RPMI8226 (cell line): ENCODE data around the gene SENP5.
"Not testable (repeated sequence)": the region's sequence is repeated elsewhere in the genome, so short reads cannot be mapped to it uniquely, and the experiment has no call there.

Experiments
- DNase-seq: peaks from one replicate; pipeline ENCODE4 v3.0.0-alpha.2; 2015

Gene SENP5, protein sequence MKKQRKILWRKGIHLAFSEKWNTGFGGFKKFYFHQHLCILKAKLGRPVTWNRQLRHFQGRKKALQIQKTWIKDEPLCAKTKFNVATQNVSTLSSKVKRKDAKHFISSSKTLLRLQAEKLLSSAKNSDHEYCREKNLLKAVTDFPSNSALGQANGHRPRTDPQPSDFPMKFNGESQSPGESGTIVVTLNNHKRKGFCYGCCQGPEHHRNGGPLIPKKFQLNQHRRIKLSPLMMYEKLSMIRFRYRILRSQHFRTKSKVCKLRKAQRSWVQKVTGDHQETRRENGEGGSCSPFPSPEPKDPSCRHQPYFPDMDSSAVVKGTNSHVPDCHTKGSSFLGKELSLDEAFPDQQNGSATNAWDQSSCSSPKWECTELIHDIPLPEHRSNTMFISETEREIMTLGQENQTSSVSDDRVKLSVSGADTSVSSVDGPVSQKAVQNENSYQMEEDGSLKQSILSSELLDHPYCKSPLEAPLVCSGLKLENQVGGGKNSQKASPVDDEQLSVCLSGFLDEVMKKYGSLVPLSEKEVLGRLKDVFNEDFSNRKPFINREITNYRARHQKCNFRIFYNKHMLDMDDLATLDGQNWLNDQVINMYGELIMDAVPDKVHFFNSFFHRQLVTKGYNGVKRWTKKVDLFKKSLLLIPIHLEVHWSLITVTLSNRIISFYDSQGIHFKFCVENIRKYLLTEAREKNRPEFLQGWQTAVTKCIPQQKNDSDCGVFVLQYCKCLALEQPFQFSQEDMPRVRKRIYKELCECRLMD

GRCh38 chr3:196867507-196868296 lies at the start of gene SENP5:
SENP5 (plus strand) TSS chr3:196867920; CDS start chr3:196885182, 17,262 bp downstream.
- peak; percentile 96 for DNase-seq

DNA sequence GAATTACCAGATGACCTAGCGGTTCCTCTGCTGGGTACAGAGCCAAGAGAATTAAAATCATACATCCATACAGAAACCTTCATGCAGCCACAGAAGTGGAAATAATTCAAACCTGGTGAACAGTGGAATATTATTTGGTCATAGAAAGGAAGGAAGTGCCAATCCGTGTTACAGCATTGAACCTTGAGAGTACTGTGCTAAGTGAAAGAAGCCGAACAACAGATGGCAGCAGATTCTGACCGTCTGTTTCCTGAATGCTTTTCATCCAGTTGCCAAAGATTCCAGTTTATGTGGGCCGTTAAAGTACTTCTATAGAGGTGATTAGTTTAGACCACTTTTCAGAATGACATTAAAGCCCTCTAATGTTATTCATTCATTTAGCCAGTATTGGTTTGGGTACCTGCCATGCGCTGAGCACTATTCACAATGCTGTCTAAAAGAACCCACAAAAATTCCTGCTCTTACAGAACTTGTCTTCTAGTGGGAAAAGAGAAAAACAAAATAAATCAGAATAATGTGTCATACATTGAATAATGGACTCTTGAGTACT lies 45.8 kb upstream of the SENP5 start:
- DNase-seq = no peak

GRCh38 chr3:196829651-196830050 lies 38.1 kb upstream of the SENP5 start:
- not testable (repeated sequence) for DNase-seq

DNA sequence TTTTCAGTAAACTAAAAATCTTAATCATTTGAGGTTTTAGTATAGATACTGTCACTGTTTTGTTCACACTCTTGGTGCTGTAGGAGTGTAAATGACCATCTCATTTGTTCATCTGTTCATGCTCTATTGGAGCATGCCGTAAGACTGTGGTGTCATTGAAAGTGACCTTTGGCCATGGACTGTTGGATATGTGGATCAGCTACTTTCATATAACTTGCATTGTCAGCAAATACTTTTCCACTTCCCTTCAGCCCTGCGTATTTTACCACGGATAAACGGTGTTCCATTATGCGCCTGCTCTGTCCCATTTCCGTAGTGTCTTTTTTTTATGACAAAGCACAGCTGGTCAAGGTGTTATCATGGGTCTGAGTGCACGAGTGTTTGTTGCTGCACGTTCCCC lies 32.6 kb upstream of the SENP5 start:
- no peak for DNase-seq

DNA sequence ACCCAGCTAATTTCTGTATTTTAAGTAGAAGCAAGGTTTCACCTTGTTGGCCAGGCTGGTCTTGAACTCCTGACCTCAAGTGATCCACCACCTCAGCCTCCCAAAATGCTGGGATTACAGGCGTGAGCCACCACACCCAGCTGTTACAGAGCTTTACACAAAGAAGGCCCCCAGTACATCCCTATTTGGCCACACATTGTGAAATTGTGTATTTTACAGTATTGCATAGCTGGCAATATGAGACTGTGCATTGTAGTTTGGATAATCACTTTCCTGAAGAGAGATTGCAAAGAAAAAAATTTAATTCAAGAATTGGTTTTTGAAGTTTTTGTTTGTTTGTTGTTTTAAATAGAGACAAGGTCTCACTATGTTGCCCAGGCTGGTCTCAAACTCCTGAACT lies 31.1 kb upstream of the SENP5 start:
- not testable (repeated sequence) for DNase-seq

GRCh38 chr3:196837819-196838420 lies 29.8 kb upstream of the SENP5 start:
- DNase-seq = peak; percentile 70

DNA sequence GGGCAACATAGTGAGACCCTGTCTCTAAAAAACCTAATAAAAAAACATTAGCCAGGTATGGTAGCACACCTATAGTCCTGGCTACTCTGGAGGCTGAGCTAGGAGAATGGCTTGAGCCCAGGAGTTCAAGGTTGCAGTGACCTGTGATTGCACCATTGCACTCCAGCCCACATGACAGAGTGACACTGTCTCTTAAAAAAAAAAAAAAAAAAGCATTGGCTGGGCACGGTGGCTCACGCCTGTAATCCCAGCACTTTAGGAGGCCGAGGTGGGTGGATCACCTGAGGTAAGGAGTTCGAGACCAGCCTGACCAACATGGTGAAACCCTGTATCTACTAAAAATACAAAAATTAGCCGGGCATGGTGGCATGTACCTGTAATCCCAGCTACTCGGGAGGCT lies 28.4 kb upstream of the SENP5 start:
- DNase-seq = not testable (repeated sequence)

DNA sequence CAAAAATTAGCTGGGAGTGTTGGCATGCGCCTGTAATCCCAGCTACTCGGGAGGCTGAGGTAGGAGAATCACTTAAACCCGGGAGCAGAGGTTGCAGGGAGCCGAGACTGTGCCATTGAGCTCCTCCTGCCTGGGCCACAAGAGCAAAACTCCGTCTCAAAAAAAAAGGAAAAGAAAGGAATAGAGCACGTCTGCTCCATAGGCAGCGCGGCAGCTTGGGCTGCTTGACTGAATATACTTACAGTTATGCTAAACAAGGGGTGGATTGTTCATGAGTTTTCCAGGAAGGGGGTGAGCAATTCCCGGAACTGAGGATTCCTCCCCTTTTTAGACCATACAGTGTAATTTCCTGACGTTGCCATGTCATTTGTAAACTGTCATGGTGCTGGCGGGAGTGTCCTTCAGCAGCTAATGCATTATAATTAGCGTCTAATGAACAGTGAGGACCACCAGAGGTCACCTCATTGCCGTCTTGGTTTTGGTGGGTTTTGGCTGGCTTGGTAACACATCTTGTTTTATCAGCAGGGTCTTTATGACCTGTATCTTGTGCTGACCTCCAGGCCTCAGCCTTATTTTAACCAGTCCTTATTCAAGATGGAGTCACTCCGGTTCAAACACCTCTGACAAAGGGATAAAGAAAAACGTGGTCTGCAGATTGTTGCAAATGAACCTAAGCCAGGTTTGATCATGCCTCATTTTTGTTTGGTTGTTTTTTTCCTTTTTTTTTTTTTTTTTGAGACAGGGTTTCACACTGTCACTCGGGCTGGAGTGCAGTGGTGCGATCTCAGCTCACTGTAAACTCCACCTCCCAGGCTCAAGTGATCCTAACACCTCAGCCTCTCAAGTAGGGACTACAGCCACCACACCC lies 24.9 kb upstream of the SENP5 start:
- DNase-seq = no peak

GRCh38 chr3:196843435-196844110 lies 24.1 kb upstream of the SENP5 start:
- DNase-seq = no peak

DNA sequence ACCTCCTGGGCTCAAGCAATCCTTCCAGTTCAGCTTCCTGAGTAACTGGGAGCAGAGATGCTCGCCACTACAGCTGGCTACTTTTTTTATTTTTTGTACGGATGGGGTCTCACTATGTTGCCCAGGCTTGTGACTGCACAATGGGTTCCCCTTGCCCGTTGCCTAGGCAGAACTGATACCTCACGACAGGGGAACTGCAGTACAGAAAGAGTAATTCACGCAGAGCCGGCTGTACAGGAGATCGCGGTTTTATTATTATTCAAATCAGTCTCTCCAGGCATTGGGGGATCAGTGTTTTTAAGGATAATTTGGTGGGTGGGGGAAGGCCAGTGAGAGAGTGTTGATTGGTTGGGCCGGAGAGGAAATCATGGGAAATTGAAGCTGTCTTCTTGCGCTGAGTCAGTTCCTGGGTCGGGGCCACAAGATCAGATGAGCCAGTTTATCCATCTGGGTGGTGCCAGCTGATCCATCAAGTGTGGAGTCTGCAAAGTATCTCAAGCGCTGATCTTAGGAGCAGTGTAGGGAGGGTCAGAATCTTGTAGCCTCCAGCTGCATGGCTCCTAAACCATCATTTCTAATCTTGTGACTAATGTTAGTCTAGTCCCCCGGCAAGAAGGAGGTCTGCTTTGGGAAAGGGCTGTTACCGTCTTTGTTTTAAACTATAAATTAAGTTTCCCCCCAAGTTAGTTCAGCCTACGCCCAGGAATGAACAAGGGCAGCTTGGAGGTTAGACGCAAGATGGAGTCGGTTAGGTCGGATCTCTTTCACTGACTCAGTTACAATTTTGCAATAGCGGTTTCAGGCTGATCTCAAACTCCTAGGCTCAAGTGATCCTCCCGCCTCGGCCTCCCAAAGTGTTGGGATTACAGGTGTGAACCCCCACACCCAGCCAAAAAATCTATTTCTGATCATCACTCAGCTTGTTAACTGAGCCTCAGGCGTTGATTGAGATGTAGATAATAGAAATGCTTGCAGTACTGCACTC lies 23.2 kb upstream of the SENP5 start:
- DNase-seq = not testable (repeated sequence)

GRCh38 chr3:196848375-196848774 lies 19.3 kb upstream of the SENP5 start:
- not testable (repeated sequence) for DNase-seq

GRCh38 chr3:196849180-196849741 lies 18.5 kb upstream of the SENP5 start:
- DNase-seq = no peak

- DNase-seq = not testable (repeated sequence)
Observed at GRCh38 chr3:196863000-196863399, 4.7 kb upstream of the SENP5 start.

DNA sequence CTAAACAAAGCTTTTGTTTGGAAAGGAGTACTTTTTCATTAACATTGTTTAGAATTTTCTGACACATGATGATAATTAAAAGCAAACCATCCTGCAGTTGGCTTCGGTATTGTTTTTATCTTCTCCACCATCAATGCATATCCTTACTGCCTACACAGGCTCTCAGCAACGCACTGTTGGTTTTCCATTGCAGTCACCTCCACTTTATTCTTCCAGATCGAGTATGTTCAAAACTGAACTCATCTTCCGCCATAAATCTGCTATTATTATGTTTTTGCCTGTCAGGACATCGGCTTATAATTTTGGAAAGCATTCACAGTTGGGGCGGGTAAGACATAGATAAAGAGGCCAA lies 589 bp upstream of the SENP5 start:
- no peak for DNase-seq

GRCh38 chr3:196868297-196868661 lies 559 bp downstream of the SENP5 start:
- peak; percentile 49 for DNase-seq

DNA sequence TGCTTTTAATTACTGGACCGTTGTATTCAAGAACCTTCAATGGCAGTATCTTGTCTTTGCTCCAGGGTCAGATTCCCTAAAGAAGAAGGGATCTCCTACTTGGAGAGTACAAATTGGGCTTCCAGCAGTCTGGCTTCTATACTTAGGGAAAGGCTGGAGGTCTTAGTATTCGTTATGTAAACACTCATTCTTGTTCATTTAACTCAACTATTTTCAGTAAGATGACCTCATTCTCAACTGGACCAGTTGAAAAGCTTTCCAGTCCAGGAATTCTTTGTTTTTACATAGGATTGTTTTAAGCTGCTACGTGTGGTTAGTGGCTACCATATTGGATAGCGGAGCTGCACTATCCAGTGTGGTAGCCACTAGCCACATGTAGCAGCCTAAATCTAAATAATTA lies 4.6 kb downstream of the SENP5 start:
- DNase-seq = no peak

DNA sequence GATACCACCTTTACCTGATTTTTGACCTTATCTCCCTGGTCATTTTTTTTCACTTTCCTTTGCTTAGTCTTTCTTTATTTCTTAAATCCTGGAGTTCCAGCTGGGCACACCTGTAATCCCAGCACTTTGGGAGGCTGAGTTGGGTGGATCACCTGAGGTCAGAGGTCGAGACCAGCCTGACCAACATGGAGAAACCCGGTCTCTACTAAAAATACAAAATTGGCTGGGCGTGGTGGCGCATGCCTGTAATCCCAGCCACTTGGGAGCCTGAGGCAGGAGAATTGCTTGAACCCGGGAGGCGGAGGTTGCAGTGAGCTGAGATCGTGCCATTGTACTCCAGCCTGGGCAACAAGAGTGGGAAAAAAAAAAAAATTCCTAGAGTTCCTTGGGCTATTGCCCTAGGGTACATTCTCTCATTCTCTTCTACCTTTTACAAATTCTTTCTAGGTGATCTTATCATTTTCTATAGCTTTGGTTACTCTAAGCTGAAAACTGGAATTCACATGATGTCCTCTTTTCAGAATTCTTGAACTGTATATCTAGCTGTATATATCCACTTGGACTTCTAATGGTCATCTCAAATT lies 6.9 kb downstream of the SENP5 start:
- DNase-seq = not testable (repeated sequence)

DNA sequence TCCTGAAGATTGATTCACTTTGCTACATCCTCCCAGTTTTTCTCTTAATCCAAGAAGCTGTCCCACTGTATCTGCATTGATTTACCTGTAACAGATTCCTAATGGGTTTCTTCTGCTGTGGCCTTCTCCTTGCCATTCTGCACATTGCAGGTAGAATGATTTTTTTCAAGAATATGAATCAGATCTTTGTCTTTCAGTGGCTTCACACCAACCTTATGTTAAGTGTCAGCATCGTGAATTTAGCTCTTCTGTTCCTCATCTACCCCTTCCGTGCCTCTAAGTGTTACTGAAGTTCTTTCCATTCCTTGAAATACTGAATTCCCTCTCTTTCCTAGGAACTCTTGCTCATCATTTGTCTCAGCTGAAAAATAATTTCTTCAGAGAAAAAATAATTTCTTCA lies 7.5 kb downstream of the SENP5 start:
- DNase-seq = no peak

GRCh38 chr3:196883361-196883760 lies 15.6 kb downstream of the SENP5 start:
- no peak for DNase-seq
